ENCODE results near the gene VAMP5. TPM values are rescaled to one million over a fixed set of nuclear protein-coding genes. Genes with fewer than 3 reads are reported as not detected.

VAMP5 gene
- total RNA-seq, 1 donor from 2014 or later = 296 TPM

- Mint-ChIP-seq H3K4me3 (ENCODE audit: unreplicated experiment) (no peak overlapping the region), H3K27ac (ENCODE audit: unreplicated experiment) (peak overlapping the region; percentile 62), H3K27me3 (ENCODE audit: unreplicated experiment) (peaks cover 6% of the 10 kb centered on the region), H3K36me3 (ENCODE audit: low read depth, unreplicated experiment) (peaks cover 64% of the 10 kb centered on the region), H3K9me3 (ENCODE audit: unreplicated experiment) (no peaks in the 10 kb centered on the region), H3K4me1 (ENCODE audit: unreplicated experiment) (peaks cover 54% of the 10 kb centered on the region)
- TF ChIP-seq CTCF (IDR thresholded peaks at IDR 0.05; ENCODE audit: unreplicated experiment) = no peak
- DNase-seq (ENCODE audit: low spot score) = no peak
These were observed 37.0 kb upstream of the VAMP5 start for GRCh38 chr2:85547089-85547858.

- peaks cover 6% of the 10 kb centered on the region for H3K27me3 Mint-ChIP-seq (ENCODE audit: unreplicated experiment)
- no peaks in the 10 kb centered on the region for H3K9me3 Mint-ChIP-seq (ENCODE audit: unreplicated experiment)
- no peak for DNase-seq (ENCODE audit: low spot score)
- H3K4me3 Mint-ChIP-seq (ENCODE audit: unreplicated experiment) = peak overlapping the region; percentile 59
- TF ChIP-seq CTCF (IDR thresholded peaks at IDR 0.05; ENCODE audit: unreplicated experiment) = no peak
- H3K27ac Mint-ChIP-seq (ENCODE audit: unreplicated experiment) = peak overlapping the region; percentile 17
- peaks cover 59% of the 10 kb centered on the region for H3K36me3 Mint-ChIP-seq (ENCODE audit: low read depth, unreplicated experiment)
- H3K4me1 Mint-ChIP-seq (ENCODE audit: unreplicated experiment) = peaks cover 54% of the 10 kb centered on the region
These were observed 36.2 kb upstream of the VAMP5 start for GRCh38 chr2:85547859-85548607.

GRCh38 chr2:85548608-85548900 lies 35.7 kb upstream of the VAMP5 start:
- Mint-ChIP-seq H3K27ac (ENCODE audit: unreplicated experiment) (no peak overlapping the region), H3K4me3 (ENCODE audit: unreplicated experiment) (peak overlapping the region; percentile 59), H3K9me3 (ENCODE audit: unreplicated experiment) (no peaks in the 10 kb centered on the region), H3K27me3 (ENCODE audit: unreplicated experiment) (peaks cover 4% of the 10 kb centered on the region), H3K4me1 (ENCODE audit: unreplicated experiment) (peaks cover 56% of the 10 kb centered on the region), H3K36me3 (ENCODE audit: low read depth, unreplicated experiment) (peaks cover 55% of the 10 kb centered on the region)
- no peak for DNase-seq (ENCODE audit: low spot score)
- TF ChIP-seq CTCF (IDR thresholded peaks at IDR 0.05; ENCODE audit: unreplicated experiment) = no peak

- Mint-ChIP-seq H3K27ac (ENCODE audit: unreplicated experiment) (peak overlapping the region; percentile 36), H3K4me3 (ENCODE audit: unreplicated experiment) (peak overlapping the region; percentile 59), H3K27me3 (ENCODE audit: unreplicated experiment) (peaks cover 4% of the 10 kb centered on the region), H3K9me3 (ENCODE audit: unreplicated experiment) (no peaks in the 10 kb centered on the region), H3K36me3 (ENCODE audit: low read depth, unreplicated experiment) (peaks cover 55% of the 10 kb centered on the region), H3K4me1 (ENCODE audit: unreplicated experiment) (peaks cover 58% of the 10 kb centered on the region)
- no peak for DNase-seq (ENCODE audit: low spot score)
- TF ChIP-seq CTCF (IDR thresholded peaks at IDR 0.05; ENCODE audit: unreplicated experiment) = no peak
These were observed 35.1 kb upstream of the VAMP5 start for GRCh38 chr2:85549095-85549494.

- Mint-ChIP-seq H3K27ac (ENCODE audit: unreplicated experiment) (peak overlapping the region; percentile 88), H3K9me3 (ENCODE audit: unreplicated experiment) (no peaks in the 10 kb centered on the region), H3K4me3 (ENCODE audit: unreplicated experiment) (peak overlapping the region; percentile 27), H3K27me3 (ENCODE audit: unreplicated experiment) (peaks cover 4% of the 10 kb centered on the region), H3K4me1 (ENCODE audit: unreplicated experiment) (peaks cover 62% of the 10 kb centered on the region), H3K36me3 (ENCODE audit: low read depth, unreplicated experiment) (peaks cover 55% of the 10 kb centered on the region)
- TF ChIP-seq CTCF (IDR thresholded peaks at IDR 0.05; ENCODE audit: unreplicated experiment) = no peak
- no peak for DNase-seq (ENCODE audit: low spot score)
These were observed 34.4 kb upstream of the VAMP5 start for GRCh38 chr2:85549826-85550225.

Measured in endothelial cell (in vitro differentiated cells).